GM18951 (cell line): ENCODE results near the gene LAIR1.
"Not testable (repeated sequence)": the region's sequence is repeated elsewhere in the genome, so short reads cannot be mapped to it uniquely, and the experiment has no call there.

Experiments
- POLR2A ChIP-seq: IDR thresholded peaks from 4 replicates; pipeline ENCODE4 v1.6.1; 2011; ENCODE audit warnings: mild to moderate bottlenecking; ENCODE audit not compliant: insufficient read length, insufficient read depth; ENCODE audit errors: extremely low read depth
- in situ Hi-C: fragments of 300-500 bp; cut with MboI; formaldehyde crosslinking; loops from one replicate; pipeline ENCODE4 v1.12.0; 2022; ENCODE audit warnings: low sequenced_read_pairs, mixed read lengths, inconsistent platforms; ENCODE audit not compliant: unreplicated experiment

The LAIR1 gene

DNA sequence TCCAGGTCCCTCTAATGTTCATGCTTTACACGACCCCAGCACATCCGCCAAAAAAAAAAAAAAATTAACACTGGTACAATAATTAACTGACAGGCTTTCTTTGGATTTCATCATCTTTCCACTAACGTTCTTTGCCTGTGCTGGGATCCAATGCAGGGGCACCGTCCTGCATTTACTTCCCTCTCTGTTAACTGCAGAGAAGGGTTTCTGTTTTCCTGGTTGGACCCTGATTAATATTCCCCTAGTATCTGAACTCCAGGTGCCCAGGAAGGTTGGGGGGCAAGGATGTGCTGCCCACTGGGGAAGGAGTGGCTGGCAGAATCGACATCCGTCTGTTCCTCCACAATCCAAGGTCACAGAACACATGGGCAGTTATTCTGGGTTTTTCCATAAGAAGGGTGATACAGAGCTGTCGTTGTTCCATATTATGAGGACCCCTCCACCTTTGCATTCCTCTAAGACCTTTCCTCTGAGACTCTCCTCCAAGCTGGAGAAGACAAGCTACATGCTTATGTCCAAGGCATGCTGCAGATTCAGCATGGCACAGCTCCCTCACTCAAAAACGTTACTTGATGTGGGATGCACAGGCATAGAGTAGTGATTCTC lies 4.5 kb upstream of the LAIR1 start:
- TF ChIP-seq POLR2A = no peak
- in situ Hi-C loops = no loop called here

DNA sequence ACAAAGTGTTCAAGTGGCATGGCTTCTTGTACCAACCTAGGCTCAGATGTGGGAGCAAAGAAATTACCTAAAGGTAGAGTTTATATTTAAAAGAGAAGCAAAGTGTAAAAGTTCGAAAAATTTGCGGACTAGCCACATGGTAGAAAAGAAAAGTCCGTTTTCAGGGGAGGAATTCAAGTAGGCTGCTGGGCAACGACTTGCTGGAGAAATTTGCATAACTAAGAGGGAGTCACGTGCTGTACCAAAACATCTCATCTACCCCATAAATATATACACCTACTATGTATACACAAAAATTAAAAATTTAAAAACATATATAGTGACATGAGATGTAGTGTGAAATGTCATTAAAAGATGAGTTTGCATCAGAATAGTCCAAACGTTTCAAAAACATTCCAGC lies 2.1 kb upstream of the LAIR1 start:
- in situ Hi-C loops = no loop called here
- no peak for TF ChIP-seq POLR2A

DNA sequence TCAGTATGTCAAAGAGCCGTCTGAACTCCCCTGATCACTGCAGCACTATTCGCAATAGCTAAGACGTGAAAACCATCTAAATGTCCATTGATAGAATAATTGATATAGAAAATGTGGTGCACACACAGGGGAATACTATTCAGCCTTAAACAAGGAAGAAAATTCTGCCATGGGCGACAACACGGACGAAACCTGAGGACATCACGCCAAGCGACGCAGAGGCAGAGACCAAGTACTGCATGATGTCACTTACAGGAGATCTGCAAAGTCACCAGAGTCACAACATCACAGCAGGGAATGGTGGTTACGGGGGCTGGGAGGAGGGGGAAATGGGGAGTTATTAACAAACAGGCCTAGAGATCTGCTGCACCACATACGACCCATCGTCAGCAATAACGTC lies 1.1 kb upstream of the LAIR1 start:
- in situ Hi-C loops = not testable (repeated sequence)

DNA sequence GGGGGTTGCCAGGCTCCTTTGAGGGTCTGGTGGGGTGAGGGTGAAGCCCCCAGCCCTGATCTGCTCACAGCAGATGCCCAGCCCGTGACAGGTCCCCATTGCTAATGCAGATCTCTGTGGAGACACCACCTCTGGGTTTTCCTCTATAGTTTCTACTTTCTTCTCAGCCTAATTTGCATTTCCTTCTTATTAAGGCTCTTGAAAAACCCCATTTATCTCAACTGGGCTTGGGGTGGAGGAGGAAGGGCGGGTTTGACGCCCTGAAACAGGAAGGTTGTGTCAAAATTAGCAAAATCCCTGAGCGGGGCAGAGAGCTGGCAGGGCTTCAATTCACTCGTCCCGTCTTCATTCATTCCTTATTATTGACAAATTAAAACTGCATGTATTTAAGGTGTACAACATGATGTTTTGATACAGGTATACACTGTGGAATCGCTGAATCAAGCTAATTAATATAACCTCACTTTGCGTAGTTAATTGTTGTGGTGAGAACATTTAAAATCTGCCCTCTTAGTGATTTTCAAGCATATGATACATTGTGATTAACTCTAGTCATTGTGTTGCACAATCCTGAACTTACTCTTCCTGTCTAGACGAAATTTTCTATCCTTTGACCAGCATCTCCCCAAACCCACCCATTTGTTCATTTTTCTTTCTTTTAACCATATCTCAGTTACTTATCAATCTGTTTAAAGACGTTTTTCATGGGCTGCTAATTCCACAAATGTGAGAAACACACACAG lies 2.9 kb downstream of the LAIR1 start:
- in situ Hi-C loops = not testable (repeated sequence)

DNA sequence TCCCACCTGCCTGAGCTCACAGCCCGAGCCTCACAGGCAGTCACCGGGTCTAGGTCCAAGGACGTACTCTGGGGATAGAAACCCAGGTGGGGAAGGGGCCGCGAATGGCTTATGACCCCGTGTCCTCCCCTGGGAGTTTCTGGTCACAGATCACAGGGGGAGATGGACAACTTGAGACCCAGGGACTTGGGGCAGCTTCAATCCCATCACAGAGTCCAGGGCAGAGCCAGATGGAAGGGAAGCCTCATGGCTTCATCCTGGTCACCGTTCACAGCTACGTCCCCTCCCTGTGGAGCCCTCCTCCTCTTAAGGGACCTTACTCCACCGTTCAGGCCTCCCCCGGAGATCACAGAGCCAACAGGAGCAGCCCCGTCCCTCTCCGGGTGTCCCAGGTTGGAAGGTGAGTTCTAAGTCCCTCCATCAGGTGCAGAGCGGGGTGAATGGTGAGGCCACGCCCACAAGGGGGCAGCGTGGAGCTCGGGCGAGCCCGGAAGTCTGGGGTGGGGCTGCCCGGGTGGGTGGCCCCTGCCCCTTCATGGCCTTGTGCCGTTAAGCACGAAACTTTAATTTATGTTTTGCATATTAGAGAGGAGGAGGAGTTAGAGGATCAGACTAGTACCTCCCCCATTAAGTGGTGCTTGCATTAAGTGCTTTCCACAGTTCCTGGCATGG lies 5.4 kb downstream of the LAIR1 start:
- in situ Hi-C loops = not testable (repeated sequence)

DNA sequence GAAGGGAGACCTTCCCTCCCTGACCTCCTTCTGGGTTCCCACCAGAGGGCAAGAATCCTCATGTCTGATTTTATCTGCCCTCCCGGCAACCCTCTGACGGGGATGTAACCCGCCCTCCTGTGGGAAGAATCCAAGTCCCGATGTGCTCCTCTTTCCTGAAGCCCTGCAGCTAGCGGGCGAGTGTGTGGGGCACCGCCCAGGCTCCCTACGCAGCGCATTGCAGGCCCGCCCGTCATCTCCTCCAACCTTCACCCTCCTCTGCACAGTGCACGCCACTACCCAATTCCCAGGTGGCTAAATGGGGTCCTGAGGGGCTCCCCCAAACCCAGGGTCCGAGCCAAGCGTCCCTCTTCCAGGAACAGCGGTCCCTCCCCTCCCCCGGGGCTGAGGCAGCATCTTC lies 7.3 kb downstream of the LAIR1 start:
- TF ChIP-seq POLR2A = no peak
- in situ Hi-C loops = no loop called here

DNA sequence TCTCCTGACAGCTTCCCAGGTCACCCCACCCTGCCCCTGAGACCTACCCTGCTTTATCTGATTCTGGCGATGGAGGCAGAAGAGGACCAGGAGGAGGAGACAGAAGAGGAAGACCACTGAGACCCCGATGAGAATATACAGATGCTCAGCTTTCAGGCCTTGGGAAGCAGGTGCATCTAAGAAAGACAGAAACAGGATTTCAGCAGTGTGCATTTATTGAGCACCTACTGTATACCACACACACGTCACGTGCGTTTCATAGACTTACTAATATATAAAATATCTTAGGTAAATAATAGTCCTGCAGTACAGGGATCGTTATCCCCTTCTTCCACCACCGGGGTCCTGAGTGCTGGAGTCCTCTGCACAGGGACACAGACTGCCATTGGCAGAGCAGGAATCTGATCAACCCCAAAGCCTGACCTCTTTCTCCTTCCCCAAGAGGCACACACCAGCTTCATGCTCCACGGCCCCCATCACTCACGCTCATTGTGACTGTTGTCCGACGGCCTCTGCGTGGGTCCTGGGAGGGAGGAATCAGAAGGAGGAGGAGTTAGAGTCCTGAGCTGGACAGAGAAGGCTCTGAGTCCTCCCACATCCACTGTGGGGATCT lies 8.2 kb downstream of the LAIR1 start:
- in situ Hi-C loops = no loop called here
- TF ChIP-seq POLR2A = no peak

DNA sequence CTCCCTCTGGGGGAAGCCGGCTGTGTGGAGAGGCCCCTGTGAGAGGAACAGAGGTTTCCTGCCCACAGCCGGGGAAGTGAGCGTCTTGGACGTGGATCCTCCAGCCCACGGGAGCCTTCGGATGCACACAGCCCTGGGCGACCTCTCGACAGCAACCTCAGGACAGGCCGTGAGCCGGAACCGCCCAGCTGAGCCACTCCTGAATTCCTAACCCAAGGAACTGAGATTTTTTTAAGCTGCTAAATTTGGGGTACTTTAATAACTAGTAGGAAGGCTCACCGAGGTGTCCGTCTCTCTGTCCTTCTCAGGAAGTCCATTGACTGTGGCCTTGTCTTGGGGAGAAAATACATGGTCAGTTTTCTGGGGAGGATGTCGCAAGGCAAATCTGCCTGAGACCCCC lies 9.1 kb downstream of the LAIR1 start:
- in situ Hi-C loops = no loop called here
- no peak for TF ChIP-seq POLR2A

DNA sequence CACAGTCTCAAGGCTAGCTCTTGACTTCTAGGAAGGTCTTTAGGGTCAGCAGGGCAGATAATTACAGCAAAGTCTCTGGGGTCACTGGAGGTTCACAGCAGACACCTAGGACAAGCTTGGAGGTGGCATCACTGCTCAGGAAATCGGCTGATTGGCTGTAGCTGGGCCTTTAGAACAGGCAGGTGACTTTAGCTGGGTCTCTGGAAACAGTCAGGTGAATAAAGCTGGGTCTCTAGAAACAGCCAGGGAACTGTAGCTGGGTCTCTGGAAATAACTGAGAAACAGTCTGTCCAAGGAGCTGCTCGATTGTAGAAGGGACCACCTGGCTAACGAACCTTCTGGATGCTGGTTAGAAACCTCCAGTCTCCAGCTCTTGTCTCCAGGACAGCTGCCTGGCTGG lies 10.0 kb downstream of the LAIR1 start:
- no peak for TF ChIP-seq POLR2A
- in situ Hi-C loops = no loop called here

DNA sequence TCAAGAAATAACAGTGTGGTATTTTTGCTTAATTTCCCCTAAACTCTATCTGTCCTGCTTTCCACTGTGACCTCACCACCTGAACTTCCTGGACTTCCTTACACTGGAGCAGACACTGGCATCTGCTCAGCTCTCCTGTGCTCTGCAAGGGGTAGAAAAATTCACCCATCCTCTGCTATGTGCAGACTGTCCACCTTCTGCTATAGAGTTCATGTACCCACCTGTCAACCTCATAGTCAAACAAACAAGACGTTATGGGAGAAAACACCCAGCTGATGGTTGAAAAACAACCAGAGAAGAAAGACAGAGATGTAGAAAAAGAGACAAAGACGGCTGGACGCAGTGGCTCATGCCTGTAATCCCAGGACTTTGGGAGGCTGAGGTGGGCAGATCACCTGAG lies 12.2 kb downstream of the LAIR1 start:
- in situ Hi-C loops = no loop called here
- no peak for TF ChIP-seq POLR2A

DNA sequence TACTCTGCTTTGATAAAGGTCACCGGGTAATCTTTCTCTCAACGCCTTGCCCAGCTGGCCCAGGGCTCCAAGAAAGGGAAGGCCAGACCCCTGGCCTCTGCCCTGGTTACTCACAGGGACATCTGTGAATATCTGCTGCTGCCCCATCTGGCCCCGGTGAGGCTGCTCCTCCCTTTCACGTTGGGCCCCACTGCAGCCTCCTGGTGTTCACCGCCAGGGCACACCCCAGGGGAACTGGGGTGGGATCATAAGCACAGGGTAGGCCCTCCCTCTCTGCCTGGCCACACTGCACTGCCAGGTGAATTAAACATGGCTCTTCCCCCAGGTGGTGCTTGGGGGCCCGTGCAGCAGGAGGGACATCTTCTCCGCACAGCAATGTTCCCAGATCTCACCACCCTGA lies 12.7 kb downstream of the LAIR1 start:
- no peak for TF ChIP-seq POLR2A
- in situ Hi-C loops = no loop called here

DNA sequence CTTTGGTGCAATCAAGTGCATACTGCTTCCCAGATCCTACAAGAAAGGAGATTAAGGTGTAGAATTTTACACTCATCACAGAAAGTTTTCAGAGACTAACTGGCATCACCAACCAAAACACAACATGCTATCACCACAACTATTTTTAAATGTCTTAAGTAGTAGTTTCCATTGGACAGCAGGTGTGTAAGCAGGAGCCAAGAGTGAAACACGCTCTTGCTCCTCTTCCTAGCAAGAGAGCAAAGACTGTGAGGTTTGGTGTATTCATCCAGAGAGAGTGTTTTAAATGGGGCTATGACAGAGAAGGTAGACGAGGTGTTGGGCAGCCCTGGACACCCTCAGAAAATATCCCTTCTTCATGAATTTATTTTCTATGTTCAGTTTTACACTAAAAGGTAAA lies 13.3 kb downstream of the LAIR1 start:
- in situ Hi-C loops = no loop called here
- no peak for TF ChIP-seq POLR2A

DNA sequence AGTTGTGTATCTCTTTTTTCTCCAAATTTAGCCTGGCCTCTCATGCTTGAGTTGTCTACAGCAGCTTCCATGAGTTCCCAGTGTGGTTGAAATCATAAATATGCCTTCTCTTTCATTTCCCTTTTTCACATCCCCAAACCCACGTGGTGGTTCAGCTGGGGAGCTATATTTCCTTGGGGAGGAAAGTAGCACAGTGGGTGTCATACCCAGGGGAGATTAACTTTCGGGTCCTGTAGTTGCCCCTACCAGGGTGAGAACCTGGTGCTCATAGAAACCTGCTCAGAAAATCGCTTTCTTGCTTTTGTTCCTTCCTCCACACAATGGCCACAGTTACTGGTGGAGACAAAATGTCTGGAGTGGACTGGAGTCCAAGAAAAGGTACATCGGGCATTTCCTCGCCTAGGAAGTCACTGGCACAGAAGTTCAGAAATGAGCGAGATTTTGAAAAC lies 18.8 kb downstream of the LAIR1 start:
- no peak for TF ChIP-seq POLR2A
- in situ Hi-C loops = no loop called here

DNA sequence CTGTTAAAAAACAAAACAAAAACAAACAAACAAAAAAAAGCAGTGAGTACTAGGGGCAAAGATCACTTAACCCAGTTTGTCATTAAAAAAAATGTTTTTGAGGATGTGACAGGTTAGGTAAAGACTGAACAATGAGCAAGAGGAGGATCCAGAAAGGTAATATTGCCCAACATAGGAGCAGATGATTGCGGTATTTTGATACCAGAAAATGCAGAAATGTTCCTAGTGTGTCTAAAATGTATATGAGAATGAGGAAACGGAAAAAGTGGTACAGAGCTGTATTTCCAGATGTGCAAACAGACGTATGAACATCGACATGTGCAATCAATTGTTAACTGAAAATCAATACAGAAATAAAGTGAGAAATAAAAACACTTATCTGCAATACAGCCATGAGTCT lies 20.9 kb downstream of the LAIR1 start:
- in situ Hi-C loops = no loop called here

More for the DNA sequence above, 20.9 kb downstream of the LAIR1 start:
- no peak for TF ChIP-seq POLR2A
